GM18499 (cell line): Measurements from ENCODE around the gene RBM48.
"Not testable (repeated sequence)": the region's sequence is repeated elsewhere in the genome, so short reads cannot be mapped to it uniquely, and the experiment has no call there.

Experiments used
- ATAC-seq: cut with Tn5 transposase; IDR thresholded peaks from one replicate; pipeline ENCODE4 v1.9.1; 2021; ENCODE audit warnings: moderate number of reproducible peaks; ENCODE audit not compliant: insufficient read depth, unreplicated experiment

Gene RBM48

GRCh38 chr7:92528188-92528957 is at the start of gene RBM48, which contains the start of gene PEX1:
Gene RBM48, plus strand, starts transcription at chr7:92528795. Its CDS starts 19 bp downstream, at chr7:92528814.
Gene PEX1, minus strand, starts transcription at chr7:92528520. Its CDS starts 85 bp downstream, at chr7:92528435.
- ATAC-seq = peak; percentile 90

DNA sequence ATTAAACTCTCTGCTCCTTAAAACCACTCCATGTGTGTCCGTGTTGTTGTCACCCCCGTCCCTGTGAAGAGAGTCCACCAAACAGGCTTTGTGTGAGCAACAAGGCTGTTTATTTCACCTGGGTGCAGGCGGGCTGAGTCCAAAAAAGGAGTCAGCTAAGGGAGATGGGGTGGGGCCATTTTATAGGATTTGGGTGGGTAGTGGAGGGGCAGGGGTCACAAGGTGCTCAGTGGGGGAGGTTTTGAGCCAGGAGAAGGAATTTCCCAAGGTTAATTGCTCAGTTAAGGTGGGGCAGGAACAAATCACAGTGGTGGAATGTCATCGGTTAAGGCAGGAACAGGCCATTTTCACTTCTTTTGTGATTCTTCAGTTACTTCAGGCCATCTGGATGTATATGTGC is 49.4 kb upstream of the RBM48 start:
- ATAC-seq = not testable (repeated sequence)

DNA sequence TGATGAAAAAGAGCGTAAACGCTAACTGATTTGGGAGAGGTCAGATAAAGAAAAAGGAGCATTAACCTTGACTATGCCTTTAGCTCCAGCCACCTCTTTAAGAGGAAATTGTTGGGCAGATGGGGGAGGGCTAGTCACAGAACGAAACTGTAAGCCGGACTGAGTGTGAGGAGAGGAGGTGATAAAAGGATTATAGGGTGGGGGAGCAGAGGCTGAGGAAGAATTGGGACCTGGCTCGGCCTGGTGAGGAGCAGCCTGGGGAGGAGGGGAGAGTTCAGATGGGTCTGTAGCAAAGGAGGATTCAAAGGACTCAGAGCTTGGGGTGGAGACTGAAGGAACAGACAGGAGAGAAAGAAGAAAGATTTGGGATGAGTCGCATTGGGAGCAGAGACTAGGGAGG is 45.0 kb upstream of the RBM48 start:
- ATAC-seq = not testable (repeated sequence)

GRCh38 chr7:92484226-92484625 is 44.4 kb upstream of the RBM48 start:
- not testable (repeated sequence) for ATAC-seq

DNA sequence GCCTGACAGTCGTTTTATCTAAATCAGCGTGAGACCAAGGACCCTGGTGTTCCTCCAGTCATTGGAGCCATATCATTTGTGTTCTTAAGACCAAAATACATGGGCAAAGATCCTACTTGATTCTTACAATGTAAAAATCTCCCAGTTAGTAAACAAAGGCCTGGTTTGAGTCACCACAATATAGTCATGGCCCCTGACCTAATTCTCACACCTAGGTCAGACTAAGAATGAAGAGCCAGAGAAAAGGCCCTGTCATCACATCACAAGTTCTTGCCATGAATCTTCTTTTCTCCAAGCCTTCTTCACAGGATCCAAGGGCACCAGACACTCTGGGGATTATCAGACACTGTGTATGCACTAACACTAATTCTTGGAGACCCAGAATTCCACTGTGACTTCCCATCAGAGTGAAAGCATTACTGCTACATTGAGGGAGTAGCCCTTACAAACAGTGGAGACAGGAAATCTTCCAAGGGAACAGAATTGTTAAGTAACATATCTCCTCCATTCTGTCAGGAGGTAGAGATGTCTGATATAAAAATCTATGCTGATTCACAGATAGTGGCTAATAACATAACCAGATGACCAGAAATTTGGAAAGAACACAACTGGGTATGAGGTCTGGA is 43.2 kb upstream of the RBM48 start:
- no peak for ATAC-seq

DNA sequence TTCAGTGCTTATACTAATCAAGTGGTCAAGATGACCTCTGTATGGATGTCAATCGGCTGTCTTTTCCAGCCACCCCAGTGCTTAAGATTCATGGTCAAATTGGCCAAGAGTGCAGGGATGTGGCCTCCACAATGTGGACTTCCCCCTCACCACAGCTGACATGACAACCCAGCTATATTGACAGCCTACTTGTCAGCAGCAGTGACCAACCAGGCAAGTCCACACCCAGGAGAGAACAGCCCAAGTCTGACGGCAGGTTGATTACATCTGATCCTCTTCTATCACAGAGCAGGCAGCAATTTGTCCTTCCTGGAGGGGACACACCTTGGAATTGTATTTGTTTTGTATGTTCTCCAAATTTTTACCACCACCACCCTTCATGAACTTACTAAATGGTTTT is 42.6 kb upstream of the RBM48 start:
- ATAC-seq = no peak

DNA sequence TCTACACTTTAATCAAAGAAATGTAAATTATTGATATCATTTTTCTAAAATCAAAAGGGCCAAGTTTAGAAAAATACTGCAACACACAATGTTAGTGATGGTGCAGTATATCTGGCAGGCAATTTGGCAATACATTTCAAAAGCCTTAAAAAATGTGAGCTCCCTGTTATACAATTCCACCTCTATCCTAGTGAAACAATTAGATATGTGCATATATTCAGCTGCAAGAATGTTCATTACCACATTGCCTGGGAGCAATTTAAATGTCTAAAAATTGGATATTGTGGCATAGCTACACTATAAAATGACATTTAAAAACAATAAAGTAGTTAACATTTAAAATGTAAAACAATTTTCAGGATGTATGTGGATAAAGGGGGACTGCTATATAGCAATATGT is 40.8 kb upstream of the RBM48 start:
- no peak for ATAC-seq

DNA sequence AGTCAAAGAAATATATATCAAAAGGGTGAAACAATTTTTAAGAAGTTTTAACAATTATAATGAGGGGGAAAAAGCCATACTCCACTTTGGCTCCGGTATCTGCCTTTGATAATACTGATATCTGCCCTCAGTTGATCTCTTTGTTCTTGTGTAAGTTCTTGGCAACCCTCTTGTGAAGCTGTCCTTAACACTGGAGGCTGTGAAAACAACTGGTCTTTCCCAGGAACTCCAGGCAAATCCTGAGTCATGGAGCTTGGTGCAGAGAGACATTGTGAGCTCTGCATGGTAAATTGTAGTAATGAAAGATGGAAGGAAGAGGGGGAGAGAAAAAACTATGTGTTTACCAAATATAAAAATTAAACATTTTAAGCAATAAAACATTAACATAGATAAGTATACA is 39.0 kb upstream of the RBM48 start:
- no peak for ATAC-seq

DNA sequence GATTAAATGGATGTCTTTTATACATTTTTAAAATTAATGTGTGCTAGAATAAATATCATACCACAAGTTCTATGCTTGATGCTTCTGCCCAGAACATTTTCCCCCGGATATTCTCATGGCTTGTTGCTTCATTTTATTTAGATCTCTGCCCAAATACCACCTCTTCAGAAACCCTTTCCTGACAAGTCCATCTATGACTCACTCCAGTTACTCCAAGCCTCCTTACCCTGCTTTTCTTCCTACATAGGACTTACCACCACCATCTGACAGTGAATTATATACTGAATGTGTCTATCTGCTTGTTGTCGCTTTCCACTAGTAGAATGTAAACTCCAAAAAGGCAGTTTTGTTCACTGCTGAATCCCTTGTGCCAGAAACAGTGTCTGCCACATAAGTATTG is 31.7 kb upstream of the RBM48 start:
- ATAC-seq = no peak

DNA sequence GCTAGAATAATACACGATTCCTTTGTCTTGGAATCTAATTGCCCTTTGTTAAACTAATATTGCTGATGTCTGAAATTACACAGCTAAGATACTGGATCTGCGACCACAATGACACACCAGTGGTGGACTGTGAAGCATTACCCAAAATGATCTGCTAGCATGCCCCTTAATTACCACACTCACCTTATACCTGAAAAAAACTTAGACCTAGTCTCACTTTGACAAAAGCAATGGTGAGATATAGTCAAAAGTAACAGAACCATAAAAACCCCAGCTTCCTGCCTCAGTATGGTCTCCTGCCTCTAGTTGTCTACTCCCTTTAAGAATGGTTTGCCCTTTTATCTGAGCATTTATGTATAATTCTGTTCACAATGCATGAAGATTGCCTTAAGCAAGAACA is 30.0 kb upstream of the RBM48 start:
- no peak for ATAC-seq

DNA sequence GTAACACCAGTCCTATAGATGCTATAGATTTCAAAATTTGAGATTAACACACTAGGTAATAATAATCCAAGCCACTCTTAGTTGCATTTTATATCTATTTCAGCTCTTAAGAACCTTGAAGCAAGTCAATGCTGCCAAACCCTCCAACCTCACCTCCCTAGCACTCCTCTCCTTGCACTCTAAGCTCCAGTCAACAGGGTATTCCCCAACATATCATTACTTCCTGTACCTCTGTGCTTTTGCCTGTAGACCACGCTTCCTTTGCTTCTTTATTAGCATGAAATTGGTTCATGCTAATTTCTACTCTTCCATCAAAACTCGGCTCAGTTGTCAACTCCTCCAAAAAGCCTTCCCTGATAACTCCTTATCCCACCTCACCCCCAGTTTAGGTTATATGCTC is 24.8 kb upstream of the RBM48 start:
- no peak for ATAC-seq

DNA sequence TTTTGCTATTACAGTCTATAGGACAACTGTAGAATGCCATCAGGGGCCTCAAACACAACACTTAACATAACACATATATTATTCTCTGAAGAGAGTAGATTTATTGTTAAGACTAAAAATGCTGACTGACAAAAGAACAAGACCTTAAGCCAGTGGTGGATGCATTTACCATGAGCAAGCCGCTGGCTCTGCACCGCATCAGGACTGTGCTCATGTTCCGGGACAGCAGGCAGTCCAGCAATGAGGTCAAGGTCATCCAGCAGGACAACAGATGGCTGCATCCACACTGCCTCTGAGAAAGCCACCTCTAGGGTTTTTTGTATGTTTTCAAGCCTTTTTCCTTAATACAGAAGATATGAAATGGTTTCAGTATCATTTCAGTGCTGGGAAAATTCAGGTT is 24.0 kb upstream of the RBM48 start:
- ATAC-seq = no peak

GRCh38 chr7:92506363-92506762 is 22.2 kb upstream of the RBM48 start:
- ATAC-seq = no peak

DNA sequence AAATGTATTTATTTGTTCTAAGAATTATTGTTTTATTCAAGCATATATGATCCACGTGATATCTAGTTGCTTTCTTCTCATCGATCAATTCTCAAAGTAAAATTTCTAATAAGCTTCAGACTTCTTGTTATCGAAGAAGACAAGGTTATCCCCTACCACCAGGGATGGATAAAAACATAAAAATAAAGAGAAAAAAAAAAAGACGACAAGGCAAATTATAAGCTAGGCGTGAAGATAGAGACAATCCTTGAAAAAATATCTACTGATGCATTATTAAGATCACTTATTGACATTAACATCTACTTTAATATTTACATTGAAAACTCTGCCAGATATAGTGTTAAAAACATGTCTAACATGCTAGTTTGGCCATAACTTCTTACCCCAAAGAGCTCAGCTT is 19.6 kb upstream of the RBM48 start:
- no peak for ATAC-seq

- no peak for ATAC-seq
Measured at GRCh38 chr7:92513167-92513902, 15.3 kb upstream of the RBM48 start.

DNA sequence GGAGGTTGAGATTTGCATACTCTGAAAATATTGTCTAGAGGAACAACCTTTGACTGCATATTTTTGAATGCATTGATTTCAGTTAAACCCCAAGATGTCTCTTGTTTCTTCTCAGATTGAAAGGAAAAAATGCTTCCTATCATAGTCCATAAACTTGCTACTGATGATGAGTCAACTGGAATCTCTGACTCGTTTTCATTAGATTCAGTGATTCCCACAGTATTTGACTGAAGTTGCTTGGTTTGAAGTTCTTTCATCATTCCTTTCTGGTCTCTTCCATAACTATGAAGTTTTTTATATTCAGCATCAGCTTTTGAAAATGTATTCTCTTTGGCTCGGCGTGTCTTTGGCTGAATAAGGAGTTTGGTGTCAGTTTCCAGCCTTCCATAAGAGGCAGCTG is 11.0 kb upstream of the RBM48 start:
- no peak for ATAC-seq

DNA sequence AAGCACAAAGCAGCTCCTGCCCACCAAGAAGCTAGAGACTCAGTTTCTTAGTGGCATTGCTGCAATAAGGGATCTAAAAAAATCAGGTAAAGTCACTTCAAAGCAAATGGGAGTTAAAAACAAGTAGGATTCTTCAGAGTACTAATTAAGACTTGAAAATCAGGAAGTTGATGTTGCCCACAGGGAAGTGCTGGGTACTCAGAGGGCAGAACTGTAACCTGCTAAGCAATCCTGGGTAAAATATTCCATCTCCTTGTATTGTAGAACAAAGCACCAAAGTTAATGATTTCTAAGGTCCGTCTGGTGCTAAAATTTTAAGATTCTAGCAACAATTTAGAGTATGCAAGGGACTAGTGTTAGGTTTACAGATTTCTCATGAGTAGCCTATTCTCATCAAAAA is 8.6 kb upstream of the RBM48 start:
- ATAC-seq = no peak

GRCh38 chr7:92523110-92523509 is 5.5 kb upstream of the RBM48 start:
- ATAC-seq = no peak

DNA sequence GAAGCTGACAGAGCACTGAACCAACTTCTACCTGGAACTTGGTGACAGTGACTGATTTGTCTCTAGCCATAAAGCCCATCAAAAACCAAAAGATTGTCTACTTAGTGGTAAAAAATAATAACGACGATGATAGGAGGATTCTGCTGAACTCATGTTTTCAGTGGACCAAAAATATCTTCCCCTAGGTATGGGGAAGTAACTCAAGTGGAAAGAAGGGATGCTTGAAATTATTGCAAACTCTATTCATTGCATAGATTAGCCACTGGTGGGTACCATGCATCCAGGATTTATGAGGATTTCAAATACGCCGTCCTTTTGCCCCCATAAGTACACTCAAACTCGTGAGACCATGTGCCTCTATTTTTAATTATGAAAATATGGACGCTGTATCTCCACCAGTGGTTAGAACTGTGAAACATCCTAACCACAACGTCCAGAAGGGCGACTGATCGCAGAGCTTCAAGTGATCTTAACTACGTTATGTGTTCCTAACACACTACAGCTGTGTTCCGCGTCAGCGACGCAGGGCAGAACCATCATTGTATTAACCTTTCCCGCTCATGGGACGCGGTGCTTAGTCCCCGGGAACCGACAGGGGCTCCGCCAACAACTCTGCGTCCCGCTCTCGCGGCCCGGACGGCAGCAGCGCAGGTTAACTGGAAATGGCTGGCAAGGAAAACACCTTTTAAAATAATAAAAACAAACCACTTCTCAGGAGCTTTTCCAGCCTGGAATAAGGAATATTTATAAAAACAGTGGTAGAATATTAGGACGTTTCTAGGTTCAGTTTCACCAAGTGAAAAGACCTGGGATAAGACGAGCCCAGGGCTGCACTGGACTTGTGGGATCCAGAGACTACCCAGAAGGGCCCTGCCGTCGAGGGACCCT is 1.1 kb upstream of the RBM48 start:
- peak; percentile 23 for ATAC-seq

DNA sequence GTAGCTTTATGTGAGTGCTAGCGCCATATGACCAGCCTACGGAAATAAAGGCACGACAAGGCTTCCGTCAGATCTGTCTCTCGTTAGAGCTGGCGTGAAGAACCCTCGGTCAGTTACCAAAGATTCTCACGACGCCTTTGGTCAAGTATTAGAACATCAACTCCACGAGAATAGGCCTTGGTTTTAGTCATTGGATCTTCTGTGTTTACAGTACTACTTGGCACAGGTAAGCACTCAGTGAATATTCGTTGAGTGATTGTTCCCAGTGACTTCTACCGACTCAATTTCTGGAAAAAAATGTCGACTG is 316 bp downstream of the RBM48 start:
- ATAC-seq = no peak

DNA sequence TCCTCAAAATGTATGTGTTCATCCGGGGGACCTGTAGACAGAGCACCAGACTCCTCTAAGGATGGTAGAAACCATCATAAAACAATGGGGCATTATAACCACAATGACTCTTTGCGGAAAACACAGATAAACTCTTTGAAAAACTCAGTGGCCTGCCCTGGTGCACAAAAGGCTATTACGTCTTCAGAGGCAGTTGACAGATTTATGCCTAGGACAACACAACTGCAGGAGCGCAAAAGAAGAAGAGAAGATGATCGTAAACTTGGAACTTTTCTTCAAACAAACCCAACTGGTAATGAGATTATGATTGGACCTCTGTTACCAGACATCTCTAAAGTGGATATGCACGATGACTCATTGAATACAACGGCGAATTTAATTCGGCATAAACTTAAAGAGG is 6.0 kb downstream of the RBM48 start:
- ATAC-seq = no peak
